ENCODE results near the gene GMDS. TPM values are rescaled to one million over a fixed set of nuclear protein-coding genes. Genes with fewer than 3 reads are reported as not detected.

GMDS gene
- total RNA-seq, 1 donor from 2014 or later, result 44.5 TPM

GRCh38 chr6:2081155-2082138 lies 164.0 kb downstream of the GMDS start:
- Mint-ChIP-seq H3K4me1 (ENCODE audit: low read depth) (peaks cover 51% of the 10 kb centered on the region), H3K4me3 (peak overlapping the region; percentile 3), H3K9me3 (peaks cover 23% of the 10 kb centered on the region), H3K36me3 (ENCODE audit: low read depth) (peaks cover 22% of the 10 kb centered on the region), H3K27me3 (ENCODE audit: insufficient read depth) (peaks cover 5% of the 10 kb centered on the region), H3K27ac (peak overlapping the region; percentile 71)
- intact Hi-C loops (cut with micrococcal nuclease), result loop anchor here (1.0 kb wide), 2 partner anchors 46 to 311 kb away; no protein-coding TSS in a partner anchor
- DNase-seq (ENCODE audit: low spot score), result peak; percentile 35

DNA sequence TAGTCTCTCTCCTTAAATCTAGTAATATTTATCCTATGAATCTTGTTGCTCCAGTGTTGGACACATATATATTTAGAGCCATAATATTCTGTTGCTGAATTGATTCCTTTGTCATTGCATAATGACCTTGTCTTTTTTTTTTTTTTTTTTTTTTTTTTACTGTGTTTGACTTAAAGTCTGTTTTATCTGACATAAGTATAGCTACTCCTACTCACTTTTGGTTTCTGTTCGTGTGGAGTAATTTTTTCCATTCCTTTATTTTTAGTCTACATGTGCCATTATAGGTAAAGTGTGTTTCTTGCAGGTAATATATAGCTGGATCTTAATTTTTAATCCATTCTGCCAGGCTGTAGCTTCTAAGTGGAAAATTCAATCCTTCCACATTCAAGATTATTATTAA lies 166.5 kb downstream of the GMDS start:
- peaks cover 23% of the 10 kb centered on the region for H3K9me3 Mint-ChIP-seq
- peak overlapping the region; percentile 8 for H3K27ac Mint-ChIP-seq
- peaks cover 19% of the 10 kb centered on the region for H3K36me3 Mint-ChIP-seq (ENCODE audit: low read depth)
- intact Hi-C loops (cut with micrococcal nuclease), result loop anchor here (1.0 kb wide), 5 partner anchors 32 to 484 kb away; no protein-coding TSS in a partner anchor
- H3K4me3 Mint-ChIP-seq, result no peak overlapping the region
- H3K27me3 Mint-ChIP-seq (ENCODE audit: insufficient read depth), result peaks cover 7% of the 10 kb centered on the region
- no peak for DNase-seq (ENCODE audit: low spot score)
- H3K4me1 Mint-ChIP-seq (ENCODE audit: low read depth), result peaks cover 55% of the 10 kb centered on the region

- Mint-ChIP-seq H3K9me3 (peaks cover 23% of the 10 kb centered on the region), H3K27me3 (ENCODE audit: insufficient read depth) (peaks cover 5% of the 10 kb centered on the region), H3K4me1 (ENCODE audit: low read depth) (peaks cover 54% of the 10 kb centered on the region), H3K27ac (no peak overlapping the region), H3K36me3 (ENCODE audit: low read depth) (peaks cover 17% of the 10 kb centered on the region), H3K4me3 (no peak overlapping the region)
- DNase-seq (ENCODE audit: low spot score), result no peak
- intact Hi-C loops (cut with micrococcal nuclease), result loop anchor here (1.0 to 2.0 kb wide), 2 partner anchors 13 to 108 kb away; no protein-coding TSS in a partner anchor
These were observed 167.6 kb downstream of the GMDS start for GRCh38 chr6:2077826-2078225.

- H3K4me1 Mint-ChIP-seq (ENCODE audit: low read depth), result peaks cover 15% of the 10 kb centered on the region
- H3K9me3 Mint-ChIP-seq, result peaks cover 10% of the 10 kb centered on the region
- H3K36me3 Mint-ChIP-seq (ENCODE audit: low read depth), result peaks cover 7% of the 10 kb centered on the region
- intact Hi-C loops (cut with micrococcal nuclease), result no loop called here
- no peak overlapping the region for H3K27ac Mint-ChIP-seq
- H3K27me3 Mint-ChIP-seq (ENCODE audit: insufficient read depth), result peaks cover 5% of the 10 kb centered on the region
- no peak for DNase-seq (ENCODE audit: low spot score)
- no peak overlapping the region for H3K4me3 Mint-ChIP-seq
These were observed 171.9 kb downstream of the GMDS start for GRCh38 chr6:2073476-2073875.

DNA sequence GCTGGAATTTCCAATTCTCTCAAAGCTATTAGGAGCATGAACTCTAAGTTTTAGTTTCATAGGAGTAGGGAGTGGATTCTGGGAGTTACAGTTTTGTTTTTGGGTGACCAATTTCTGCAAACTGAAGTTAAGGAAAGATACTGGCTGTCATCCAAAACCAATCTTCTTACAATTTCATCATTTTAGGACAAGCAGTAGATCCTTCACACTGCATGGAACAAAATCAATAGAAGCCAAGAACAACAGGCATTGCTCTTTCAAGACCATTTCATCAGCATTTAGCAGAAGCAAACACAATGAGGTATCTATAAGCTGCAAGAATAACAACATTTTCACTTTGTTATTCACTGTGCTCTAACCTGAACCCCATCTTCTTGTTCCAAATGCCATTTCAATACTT lies 173.0 kb downstream of the GMDS start:
- Mint-ChIP-seq H3K4me3 (no peak overlapping the region), H3K27ac (no peak overlapping the region), H3K36me3 (ENCODE audit: low read depth) (peaks cover under 1% of the 10 kb centered on the region), H3K9me3 (peaks cover 6% of the 10 kb centered on the region), H3K27me3 (ENCODE audit: insufficient read depth) (peaks cover 2% of the 10 kb centered on the region), H3K4me1 (ENCODE audit: low read depth) (peaks cover 8% of the 10 kb centered on the region)
- intact Hi-C loops (cut with micrococcal nuclease), result no loop called here
- DNase-seq (ENCODE audit: low spot score), result no peak

DNA sequence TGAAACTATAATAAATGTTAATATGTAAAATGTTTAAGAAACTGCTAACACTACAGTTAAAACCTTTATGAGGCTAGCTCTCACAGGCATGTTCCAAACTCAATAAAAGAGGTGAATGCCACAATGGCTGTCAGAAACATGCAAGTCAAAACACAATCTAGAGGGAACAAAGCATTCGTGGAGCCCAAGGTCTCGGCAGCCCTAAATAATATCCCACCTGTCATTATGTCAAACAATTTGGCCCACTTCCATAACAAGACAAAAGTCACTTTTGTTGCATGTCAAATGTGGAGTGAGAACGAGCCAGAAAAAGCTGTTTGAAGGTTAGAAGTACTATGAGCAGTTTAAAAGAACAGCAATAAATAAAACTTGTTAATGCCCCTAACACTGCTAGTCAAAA lies 181.9 kb downstream of the GMDS start:
- H3K9me3 Mint-ChIP-seq, result peaks cover 3% of the 10 kb centered on the region
- no peak overlapping the region for H3K4me3 Mint-ChIP-seq
- no peaks in the 10 kb centered on the region for H3K27me3 Mint-ChIP-seq (ENCODE audit: insufficient read depth)
- peaks cover 2% of the 10 kb centered on the region for H3K36me3 Mint-ChIP-seq (ENCODE audit: low read depth)
- intact Hi-C loops (cut with micrococcal nuclease), result no loop called here
- H3K4me1 Mint-ChIP-seq (ENCODE audit: low read depth), result no peaks in the 10 kb centered on the region
- no peak overlapping the region for H3K27ac Mint-ChIP-seq
- DNase-seq (ENCODE audit: low spot score), result no peak

- Mint-ChIP-seq H3K4me1 (ENCODE audit: low read depth) (peaks cover 6% of the 10 kb centered on the region), H3K27me3 (ENCODE audit: insufficient read depth) (no peaks in the 10 kb centered on the region), H3K27ac (no peak overlapping the region), H3K36me3 (ENCODE audit: low read depth) (peaks cover 2% of the 10 kb centered on the region), H3K4me3 (no peak overlapping the region), H3K9me3 (peaks cover 3% of the 10 kb centered on the region)
- intact Hi-C loops (cut with micrococcal nuclease), result no loop called here
- DNase-seq (ENCODE audit: low spot score), result no peak
These were observed 183.5 kb downstream of the GMDS start for GRCh38 chr6:2061880-2062279.

DNA sequence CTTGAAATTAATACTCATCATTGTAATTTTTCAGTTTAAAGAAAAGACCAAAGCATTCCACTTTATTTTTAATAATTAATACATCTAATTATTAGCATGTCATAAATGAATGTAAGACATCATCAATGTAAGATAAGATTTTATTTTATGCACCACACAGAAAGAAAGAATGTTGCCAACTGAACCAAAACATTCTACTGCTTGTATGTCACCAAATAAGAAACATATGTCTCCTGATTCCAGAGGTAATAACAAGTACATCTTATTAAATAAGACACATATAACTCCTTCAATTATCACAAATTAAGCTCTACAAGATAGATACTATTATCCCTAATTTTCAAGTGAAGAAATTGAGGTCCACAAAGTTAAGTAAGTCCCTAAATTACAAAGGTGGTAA lies 189.5 kb downstream of the GMDS start:
- Mint-ChIP-seq H3K4me3 (no peak overlapping the region), H3K4me1 (ENCODE audit: low read depth) (peaks cover 6% of the 10 kb centered on the region), H3K36me3 (ENCODE audit: low read depth) (peaks cover 2% of the 10 kb centered on the region), H3K27me3 (ENCODE audit: insufficient read depth) (no peaks in the 10 kb centered on the region), H3K27ac (no peak overlapping the region), H3K9me3 (no peaks in the 10 kb centered on the region)
- no peak for DNase-seq (ENCODE audit: low spot score)
- intact Hi-C loops (cut with micrococcal nuclease), result no loop called here

- H3K36me3 Mint-ChIP-seq (ENCODE audit: low read depth), result no peaks in the 10 kb centered on the region
These were observed 190.3 kb downstream of the GMDS start for GRCh38 chr6:2055143-2055542.

GRCh38 chr6:2054516-2055067 lies 190.8 kb downstream of the GMDS start:
- no peak for DNase-seq (ENCODE audit: low spot score)
- H3K4me1 Mint-ChIP-seq (ENCODE audit: low read depth), result peaks cover 6% of the 10 kb centered on the region
- no peaks in the 10 kb centered on the region for H3K9me3 Mint-ChIP-seq
- no peak overlapping the region for H3K27ac Mint-ChIP-seq
- no peaks in the 10 kb centered on the region for H3K27me3 Mint-ChIP-seq (ENCODE audit: insufficient read depth)
- intact Hi-C loops (cut with micrococcal nuclease), result no loop called here
- H3K4me3 Mint-ChIP-seq, result no peak overlapping the region
- no peaks in the 10 kb centered on the region for H3K36me3 Mint-ChIP-seq (ENCODE audit: low read depth)

More at GRCh38 chr6:2055143-2055542, 190.3 kb downstream of the GMDS start:
- Mint-ChIP-seq H3K9me3 (no peaks in the 10 kb centered on the region), H3K27ac (no peak overlapping the region), H3K4me1 (ENCODE audit: low read depth) (peaks cover 6% of the 10 kb centered on the region), H3K4me3 (no peak overlapping the region), H3K27me3 (ENCODE audit: insufficient read depth) (no peaks in the 10 kb centered on the region)
- DNase-seq (ENCODE audit: low spot score), result no peak
- intact Hi-C loops (cut with micrococcal nuclease), result no loop called here

DNA sequence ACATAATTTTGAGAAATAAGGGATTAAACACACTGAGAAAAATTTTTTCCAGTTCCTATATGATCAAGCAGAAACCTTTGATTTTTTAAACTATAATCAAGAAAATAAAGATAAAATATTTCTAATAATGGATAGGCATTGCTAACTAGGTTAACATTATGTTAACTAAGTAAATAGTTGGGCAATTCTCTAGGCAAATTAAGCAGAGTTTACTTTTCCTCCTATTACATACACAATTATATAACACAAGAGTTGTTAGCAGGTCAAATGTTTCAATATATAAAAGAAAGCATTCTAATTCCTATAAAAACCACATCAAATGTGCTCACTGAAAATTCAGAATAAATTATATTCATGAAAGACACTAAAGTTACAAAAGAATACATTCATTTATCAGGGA lies 191.7 kb downstream of the GMDS start:
- Mint-ChIP-seq H3K9me3 (no peaks in the 10 kb centered on the region), H3K4me3 (no peak overlapping the region), H3K4me1 (ENCODE audit: low read depth) (peaks cover 6% of the 10 kb centered on the region), H3K27me3 (ENCODE audit: insufficient read depth) (no peaks in the 10 kb centered on the region), H3K27ac (no peak overlapping the region), H3K36me3 (ENCODE audit: low read depth) (no peaks in the 10 kb centered on the region)
- no peak for DNase-seq (ENCODE audit: low spot score)
- intact Hi-C loops (cut with micrococcal nuclease), result no loop called here

GRCh38 chr6:2047855-2048254 lies 197.6 kb downstream of the GMDS start:
- peaks cover 5% of the 10 kb centered on the region for H3K9me3 Mint-ChIP-seq
- no peak for DNase-seq (ENCODE audit: low spot score)
- intact Hi-C loops (cut with micrococcal nuclease), result no loop called here
- no peak overlapping the region for H3K27ac Mint-ChIP-seq
- no peak overlapping the region for H3K4me3 Mint-ChIP-seq
- H3K27me3 Mint-ChIP-seq (ENCODE audit: insufficient read depth), result no peaks in the 10 kb centered on the region
- peaks cover 2% of the 10 kb centered on the region for H3K36me3 Mint-ChIP-seq (ENCODE audit: low read depth)
- no peaks in the 10 kb centered on the region for H3K4me1 Mint-ChIP-seq (ENCODE audit: low read depth)

- H3K27ac Mint-ChIP-seq, result no peak overlapping the region
- intact Hi-C loops (cut with micrococcal nuclease), result no loop called here
- H3K9me3 Mint-ChIP-seq, result peaks cover 5% of the 10 kb centered on the region
- H3K4me3 Mint-ChIP-seq, result no peak overlapping the region
- DNase-seq (ENCODE audit: low spot score), result no peak
- peaks cover 8% of the 10 kb centered on the region for H3K27me3 Mint-ChIP-seq (ENCODE audit: insufficient read depth)
- H3K36me3 Mint-ChIP-seq (ENCODE audit: low read depth), result peaks cover 4% of the 10 kb centered on the region
- H3K4me1 Mint-ChIP-seq (ENCODE audit: low read depth), result peaks cover 8% of the 10 kb centered on the region
These were observed 201.2 kb downstream of the GMDS start for GRCh38 chr6:2044192-2044591.

Data from activated T-helper 1 cell treated with anti-CD3 and anti-CD28 coated beads, Interleukin-12 subunit alpha, Interleukin-12 subunit beta, Interleukin-2, Interleukin-4 antibody, amounts not matched to agents 30 ng/mL and 10 ng/mL and 1 ng/mL, durations not matched to agents 14 hours and 24 hours and 36 hours (primary cell).